ENCODE measurements around the gene CLINT1. TPM values are rescaled to one million over a fixed set of nuclear protein-coding genes. Genes with fewer than 3 reads are reported as not detected.

Gene CLINT1
- total and polyA plus RNA-seq, 9 of the 15 experiments (the other 6 are each of a cell fraction or from before 2014, with no cell fraction given), result 23.6 to 125 (median 71.4) TPM

- Histone ChIP-seq H2AFZ (ENCODE audit: low read depth, low read length) (no peak overlapping the region), H3K9ac (ENCODE audit: insufficient read depth in 1 of 2, low read depth in 2 of 2, low read length in 2 of 2) (no peak overlapping the region), H3K9me1 (ENCODE audit: control insufficient read depth, insufficient read depth, low read length) (no peaks in the 10 kb centered on the region), H3K4me1 (replicated peaks in 1 of 2; ENCODE audit: control insufficient read depth in 2 of 2, insufficient read depth in 2 of 2, low read length in 2 of 2) (no peaks in the 10 kb centered on the region), H3K27me3 (ENCODE audit: control insufficient read depth in 2 of 2, insufficient read depth in 2 of 2, low read length in 2 of 2) (no peaks in the 10 kb centered on the region), H3K79me2 (ENCODE audit: control insufficient read depth, insufficient read depth, low read length) (no peaks in the 10 kb centered on the region), H3K4me3 (no peak overlapping the region), H3K27ac (ENCODE audit: extremely low read depth, low read depth, low read length) (no peak overlapping the region), H4K20me1 (replicated peaks; ENCODE audit: control insufficient read depth, insufficient read depth, low read length) (no peaks in the 10 kb centered on the region), H3K4me2 (ENCODE audit: insufficient read depth, low read length) (no peak overlapping the region), H3K36me3 (ENCODE audit: control insufficient read depth, insufficient read depth, low read length) (peaks cover 22% of the 10 kb centered on the region; the same call in 1 of the 3 replicates), H3K9me3 (replicated peaks; ENCODE audit: control insufficient read depth, insufficient read depth, low read depth, low read length) (no peaks in the 10 kb centered on the region)
- ATAC-seq (no peak), FAIRE-seq (no peak), DNase-seq (ENCODE audit: extremely low read depth in 1 of 4, low spot score in 3 of 4) (no peak)
- intact Hi-C loops (cut with micrococcal nuclease), result no loop called here
- WGBS (ENCODE audit: insufficient coverage, low coverage, missing lambda C conversion rate), result 38% methylated on average over 1 of the region's 1 CpG
- TF ChIP-seq FOXA1 (IDR thresholded peaks at IDR 0.05; ENCODE audit: borderline replicate concordance), result no peak
- TF ChIP-seq ZNF76 (CRISPR knock-in tag; IDR thresholded peaks at IDR 0.05; ENCODE audit: borderline replicate concordance), result no peak
- TF ChIP-seq ZBED1 (IDR thresholded peaks at IDR 0.05), result no peak
- TF ChIP-seq MAFF (IDR thresholded peaks at IDR 0.05; ENCODE audit: low read length), result no peak
- TF ChIP-seq NCOA1 (IDR thresholded peaks at IDR 0.05; ENCODE audit: low read depth), result no peak
- TF ChIP-seq HDGF (IDR thresholded peaks at IDR 0.05), result no peak
- TF ChIP-seq, protein P1, sequence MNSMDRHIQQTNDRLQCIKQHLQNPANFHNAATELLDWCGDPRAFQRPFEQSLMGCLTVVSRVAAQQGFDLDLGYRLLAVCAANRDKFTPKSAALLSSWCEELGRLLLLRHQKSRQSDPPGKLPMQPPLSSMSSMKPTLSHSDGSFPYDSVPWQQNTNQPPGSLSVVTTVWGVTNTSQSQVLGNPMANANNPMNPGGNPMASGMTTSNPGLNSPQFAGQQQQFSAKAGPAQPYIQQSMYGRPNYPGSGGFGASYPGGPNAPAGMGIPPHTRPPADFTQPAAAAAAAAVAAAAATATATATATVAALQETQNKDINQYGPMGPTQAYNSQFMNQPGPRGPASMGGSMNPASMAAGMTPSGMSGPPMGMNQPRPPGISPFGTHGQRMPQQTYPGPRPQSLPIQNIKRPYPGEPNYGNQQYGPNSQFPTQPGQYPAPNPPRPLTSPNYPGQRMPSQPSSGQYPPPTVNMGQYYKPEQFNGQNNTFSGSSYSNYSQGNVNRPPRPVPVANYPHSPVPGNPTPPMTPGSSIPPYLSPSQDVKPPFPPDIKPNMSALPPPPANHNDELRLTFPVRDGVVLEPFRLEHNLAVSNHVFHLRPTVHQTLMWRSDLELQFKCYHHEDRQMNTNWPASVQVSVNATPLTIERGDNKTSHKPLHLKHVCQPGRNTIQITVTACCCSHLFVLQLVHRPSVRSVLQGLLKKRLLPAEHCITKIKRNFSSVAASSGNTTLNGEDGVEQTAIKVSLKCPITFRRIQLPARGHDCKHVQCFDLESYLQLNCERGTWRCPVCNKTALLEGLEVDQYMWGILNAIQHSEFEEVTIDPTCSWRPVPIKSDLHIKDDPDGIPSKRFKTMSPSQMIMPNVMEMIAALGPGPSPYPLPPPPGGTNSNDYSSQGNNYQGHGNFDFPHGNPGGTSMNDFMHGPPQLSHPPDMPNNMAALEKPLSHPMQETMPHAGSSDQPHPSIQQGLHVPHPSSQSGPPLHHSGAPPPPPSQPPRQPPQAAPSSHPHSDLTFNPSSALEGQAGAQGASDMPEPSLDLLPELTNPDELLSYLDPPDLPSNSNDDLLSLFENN (IDR thresholded peaks at IDR 0.05; ENCODE audit: low read depth in 2 of 2, low read length in 2 of 2), result no peak
- no peak for TF ChIP-seq SREBF2 (CRISPR knock-in tag; IDR thresholded peaks at IDR 0.05)
- no peak for TF ChIP-seq RUNX1 (IDR thresholded peaks at IDR 0.05; ENCODE audit: low read depth)
- no peak for TF ChIP-seq RFX7 (CRISPR knock-in tag; IDR thresholded peaks at IDR 0.05)
- TF ChIP-seq HINFP (tag; conservative IDR thresholded peaks at IDR 0.05; ENCODE audit: low read depth), result no peak
- TF ChIP-seq HNRNPK (IDR thresholded peaks at IDR 0.05; ENCODE audit: low read depth, low read length, poor library complexity, severe bottlenecking), result no peak
- ChIA-PET POLR2A (interaction anchor here (0.6 to 1.1 kb wide), 2 partner anchors 18 to 96 kb away, joined by 3 to 4 read pairs; no protein-coding TSS in a partner anchor), CTCF (ENCODE audit: low intra/inter-chr PET ratio) (no interaction called here)
- in situ Hi-C loops (cut with MboI), result no loop called here
- no TSS peak for BruUV-seq (replicated peaks)
Observed at GRCh38 chr5:157758706-157759105, 100.2 kb downstream of the CLINT1 start.

Measured in K562 (cell line).